ENCODE measurements around the gene AICDA. TPM values are rescaled to one million over a fixed set of nuclear protein-coding genes. Genes with fewer than 3 reads are reported as not detected.

The AICDA gene
- total RNA-seq, 1 donor from 2014 or later = not detected

- DNase-seq (ENCODE audit: low spot score) = no peak
- TF ChIP-seq, protein P1, sequence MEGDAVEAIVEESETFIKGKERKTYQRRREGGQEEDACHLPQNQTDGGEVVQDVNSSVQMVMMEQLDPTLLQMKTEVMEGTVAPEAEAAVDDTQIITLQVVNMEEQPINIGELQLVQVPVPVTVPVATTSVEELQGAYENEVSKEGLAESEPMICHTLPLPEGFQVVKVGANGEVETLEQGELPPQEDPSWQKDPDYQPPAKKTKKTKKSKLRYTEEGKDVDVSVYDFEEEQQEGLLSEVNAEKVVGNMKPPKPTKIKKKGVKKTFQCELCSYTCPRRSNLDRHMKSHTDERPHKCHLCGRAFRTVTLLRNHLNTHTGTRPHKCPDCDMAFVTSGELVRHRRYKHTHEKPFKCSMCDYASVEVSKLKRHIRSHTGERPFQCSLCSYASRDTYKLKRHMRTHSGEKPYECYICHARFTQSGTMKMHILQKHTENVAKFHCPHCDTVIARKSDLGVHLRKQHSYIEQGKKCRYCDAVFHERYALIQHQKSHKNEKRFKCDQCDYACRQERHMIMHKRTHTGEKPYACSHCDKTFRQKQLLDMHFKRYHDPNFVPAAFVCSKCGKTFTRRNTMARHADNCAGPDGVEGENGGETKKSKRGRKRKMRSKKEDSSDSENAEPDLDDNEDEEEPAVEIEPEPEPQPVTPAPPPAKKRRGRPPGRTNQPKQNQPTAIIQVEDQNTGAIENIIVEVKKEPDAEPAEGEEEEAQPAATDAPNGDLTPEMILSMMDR (IDR thresholded peaks at IDR 0.05) = no peak
- Mint-ChIP-seq H3K4me1 (ENCODE audit: low read depth) (peaks cover 3% of the 10 kb centered on the region), H3K4me3 (ENCODE audit: unreplicated experiment) (no peak overlapping the region), H3K27ac (ENCODE audit: unreplicated experiment) (no peak overlapping the region), H3K36me3 (ENCODE audit: low read depth) (peaks cover 8% of the 10 kb centered on the region), H3K27me3 (ENCODE audit: low read depth) (peaks cover 3% of the 10 kb centered on the region), H3K9me3 (ENCODE audit: low read depth) (no peaks in the 10 kb centered on the region)
Observed at GRCh38 chr12:8648576-8649205, 36.0 kb upstream of the AICDA start.

DNA sequence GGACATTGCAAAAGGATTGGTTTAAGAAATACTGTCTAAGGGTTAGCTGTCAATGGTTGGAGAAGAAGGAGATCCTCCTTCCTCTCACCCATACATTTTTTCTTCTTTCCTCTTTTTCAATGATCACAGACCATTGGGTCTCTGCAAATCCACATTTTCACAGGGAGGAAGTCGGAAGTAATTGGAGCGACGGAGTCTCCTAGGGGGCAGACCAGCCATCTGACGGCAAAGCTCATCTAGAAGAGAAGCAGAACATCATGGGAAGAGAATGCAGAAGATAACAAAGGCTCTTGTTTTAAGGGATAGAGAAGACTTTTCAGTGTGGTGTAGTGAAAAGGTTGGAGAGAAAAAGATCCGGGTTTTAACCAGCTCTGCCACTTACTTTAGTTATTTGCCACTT, 35.3 kb upstream of the AICDA start:
- Mint-ChIP-seq H3K27ac (ENCODE audit: unreplicated experiment) (no peak overlapping the region), H3K27me3 (ENCODE audit: low read depth) (no peaks in the 10 kb centered on the region)
- TF ChIP-seq, protein P1 (IDR thresholded peaks at IDR 0.05) = no peak

DNA sequence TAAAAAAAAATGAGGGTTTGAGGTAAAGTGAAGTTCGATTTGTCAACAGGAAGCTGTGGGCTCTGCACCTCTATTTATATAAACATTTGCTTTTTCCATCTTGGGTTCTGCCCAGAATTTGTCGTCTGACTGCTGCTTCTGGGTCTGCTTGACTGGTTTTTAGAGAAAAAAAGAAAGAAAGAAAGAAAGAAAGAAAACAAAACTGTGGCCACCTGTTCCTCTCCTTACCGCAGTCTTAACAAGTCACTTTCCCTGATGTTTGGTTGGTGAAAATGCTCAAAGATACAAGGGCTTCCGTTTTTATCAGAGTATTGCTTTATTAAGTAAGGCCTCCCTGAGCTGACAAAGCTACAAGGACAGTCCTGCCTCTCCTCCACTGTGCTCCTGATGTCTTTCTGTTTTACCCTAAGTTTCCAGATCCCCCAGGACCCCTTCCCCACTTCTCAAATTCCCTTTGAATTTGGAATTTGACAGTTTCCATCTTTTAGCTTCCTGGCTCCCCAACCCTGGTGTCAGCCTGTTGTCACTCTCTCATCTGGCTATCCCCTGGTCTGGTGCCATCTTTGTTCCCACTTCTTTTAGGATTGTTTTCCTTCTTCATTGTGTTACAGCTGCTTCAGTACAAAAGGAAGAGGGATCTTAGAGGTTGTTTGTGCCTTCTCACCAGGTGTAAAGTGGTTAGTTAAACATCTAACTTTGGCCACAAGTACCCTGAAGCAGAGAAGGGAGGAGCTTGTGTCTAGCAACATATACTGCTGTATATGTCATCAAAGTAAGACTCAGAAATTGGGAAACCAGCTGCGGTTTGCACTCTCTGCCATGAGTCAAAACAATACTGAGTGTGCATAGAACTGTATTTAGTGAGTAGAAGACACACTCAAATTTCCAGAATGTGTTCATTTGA, 31.9 kb upstream of the AICDA start:
- H3K9me3 Mint-ChIP-seq (ENCODE audit: low read depth) = no peaks in the 10 kb centered on the region
- no peak overlapping the region for H3K27ac Mint-ChIP-seq (ENCODE audit: unreplicated experiment)
- peaks cover 4% of the 10 kb centered on the region for H3K36me3 Mint-ChIP-seq (ENCODE audit: low read depth)
- DNase-seq (ENCODE audit: low spot score) = no peak
- peaks cover 3% of the 10 kb centered on the region for H3K4me1 Mint-ChIP-seq (ENCODE audit: low read depth)
- H3K4me3 Mint-ChIP-seq (ENCODE audit: unreplicated experiment) = no peak overlapping the region
- TF ChIP-seq, protein P1 (IDR thresholded peaks at IDR 0.05) = no peak
- no peaks in the 10 kb centered on the region for H3K27me3 Mint-ChIP-seq (ENCODE audit: low read depth)

More for the DNA sequence above, 35.3 kb upstream of the AICDA start:
- Mint-ChIP-seq H3K4me1 (ENCODE audit: low read depth) (peaks cover 3% of the 10 kb centered on the region), H3K9me3 (ENCODE audit: low read depth) (no peaks in the 10 kb centered on the region), H3K36me3 (ENCODE audit: low read depth) (peaks cover 5% of the 10 kb centered on the region), H3K4me3 (ENCODE audit: unreplicated experiment) (no peak overlapping the region)
- DNase-seq (ENCODE audit: low spot score) = no peak

DNA sequence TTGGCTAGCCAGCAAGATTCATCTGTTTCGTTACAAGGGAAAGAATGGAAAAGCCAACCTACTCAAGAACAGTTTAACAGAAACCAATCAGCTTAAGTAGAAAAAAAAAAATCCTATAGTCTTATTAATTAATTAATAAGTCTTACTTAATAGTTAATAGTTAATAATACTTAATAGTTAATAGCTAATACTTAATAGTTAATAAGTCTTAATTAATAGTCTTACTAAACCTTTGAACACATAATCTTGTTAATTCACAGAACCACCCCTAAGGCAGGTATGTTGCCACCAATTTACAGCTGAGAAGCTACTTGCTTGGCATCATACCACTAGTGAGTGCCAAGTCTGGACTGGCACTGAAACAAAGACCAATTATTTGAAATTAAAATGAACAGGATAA, 30.1 kb upstream of the AICDA start:
- Mint-ChIP-seq H3K9me3 (ENCODE audit: low read depth) (no peaks in the 10 kb centered on the region), H3K4me3 (ENCODE audit: unreplicated experiment) (no peak overlapping the region), H3K27ac (ENCODE audit: unreplicated experiment) (no peak overlapping the region), H3K36me3 (ENCODE audit: low read depth) (peaks cover 1% of the 10 kb centered on the region), H3K27me3 (ENCODE audit: low read depth) (no peaks in the 10 kb centered on the region), H3K4me1 (ENCODE audit: low read depth) (peaks cover 3% of the 10 kb centered on the region)
- TF ChIP-seq, protein P1 (IDR thresholded peaks at IDR 0.05) = no peak
- no peak for DNase-seq (ENCODE audit: low spot score)

DNA sequence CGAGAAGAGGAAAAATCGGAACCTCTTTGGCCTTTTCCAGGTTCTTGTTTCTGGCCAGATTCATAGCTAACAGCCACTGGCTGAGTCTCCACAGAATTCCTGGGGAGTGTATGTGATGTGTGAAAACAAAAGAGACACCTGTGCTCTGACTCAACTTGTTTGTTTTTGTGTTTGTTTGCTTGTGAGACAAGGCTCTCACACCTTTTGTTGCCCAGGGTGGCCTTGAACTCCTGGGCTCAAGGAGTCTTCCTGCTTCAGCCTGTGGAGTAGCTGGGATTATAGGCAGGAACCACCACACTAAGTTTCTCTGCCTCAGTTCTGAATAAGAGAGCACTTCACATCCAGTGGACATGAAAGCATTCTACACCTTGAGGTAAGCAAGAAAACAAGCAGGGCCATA, 27.3 kb upstream of the AICDA start:
- Mint-ChIP-seq H3K36me3 (ENCODE audit: low read depth) (no peaks in the 10 kb centered on the region), H3K27me3 (ENCODE audit: low read depth) (no peaks in the 10 kb centered on the region), H3K4me1 (ENCODE audit: low read depth) (peaks cover 3% of the 10 kb centered on the region), H3K27ac (ENCODE audit: unreplicated experiment) (no peak overlapping the region), H3K9me3 (ENCODE audit: low read depth) (no peaks in the 10 kb centered on the region), H3K4me3 (ENCODE audit: unreplicated experiment) (no peak overlapping the region)
- TF ChIP-seq, protein P1 (IDR thresholded peaks at IDR 0.05) = no peak
- DNase-seq (ENCODE audit: low spot score) = no peak
